GM10248 (cell line): ENCODE results near the gene CLEC1B.

ENCODE experiments used
- CTCF ChIA-PET: fragments of 300-600 bp; sonication (Branson Sonifier 250); formaldehyde crosslinking; extraction: SDS; loops from one replicate; lab custom pipeline; 2021; ENCODE audit warnings: antibody characterized with exemption; lab: Yijun Ruan, JAX
- POLR2A ChIA-PET: fragments of 350-650 bp; sonication (Branson Sonifier 250); formaldehyde crosslinking; extraction: SDS; loops from one replicate; lab custom pipeline; 2020; ENCODE audit warnings: antibody characterized with exemption; lab: Yijun Ruan, JAX
- DNase-seq: peaks from one replicate; pipeline ENCODE4 v3.0.0; 2012; ENCODE audit errors: extremely low spot score
- TF ChIP-seq, protein P1 (sequence below): IDR thresholded peaks from 2 replicates; pipeline ENCODE4 v1.5.1; 2012; ENCODE audit warnings: mild to moderate bottlenecking, low read depth; ENCODE audit errors: extremely low read depth, missing control alignments, control extremely low read depth

Gene CLEC1B

DNA sequence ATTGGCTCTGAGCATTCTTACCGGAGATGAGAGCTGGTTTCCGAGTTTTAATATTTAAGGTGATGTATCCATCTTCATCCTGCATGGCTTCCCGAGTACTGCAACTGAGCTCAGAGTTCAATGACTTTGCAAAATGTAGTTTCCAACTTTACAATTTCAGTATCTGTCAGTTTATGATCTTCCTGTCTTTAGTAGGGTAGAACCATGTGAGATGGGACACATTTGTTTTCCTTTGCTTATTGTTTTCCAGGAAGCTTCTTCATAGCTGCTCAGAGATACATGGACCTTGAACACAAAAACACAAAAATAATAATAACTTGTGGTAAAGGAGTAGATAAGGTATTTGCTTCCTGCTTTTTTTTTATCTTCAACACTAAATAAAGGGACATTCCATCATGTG, at the start of gene CLEC1B:
Gene CLEC1B (minus strand): TSS at position 106 of the 400 bp plus-strand sequence. CDS start 21 bp downstream, at position 85.
- ChIA-PET POLR2A (no interaction called here), CTCF (interaction anchor here (1.0 to 2.1 kb wide), 2 partner anchors 11 to 46 kb away, joined by 3 to 7 read pairs; partner anchors contain the start of gene CLEC12B)
- DNase-seq, result no peak
- TF ChIP-seq, protein P1, sequence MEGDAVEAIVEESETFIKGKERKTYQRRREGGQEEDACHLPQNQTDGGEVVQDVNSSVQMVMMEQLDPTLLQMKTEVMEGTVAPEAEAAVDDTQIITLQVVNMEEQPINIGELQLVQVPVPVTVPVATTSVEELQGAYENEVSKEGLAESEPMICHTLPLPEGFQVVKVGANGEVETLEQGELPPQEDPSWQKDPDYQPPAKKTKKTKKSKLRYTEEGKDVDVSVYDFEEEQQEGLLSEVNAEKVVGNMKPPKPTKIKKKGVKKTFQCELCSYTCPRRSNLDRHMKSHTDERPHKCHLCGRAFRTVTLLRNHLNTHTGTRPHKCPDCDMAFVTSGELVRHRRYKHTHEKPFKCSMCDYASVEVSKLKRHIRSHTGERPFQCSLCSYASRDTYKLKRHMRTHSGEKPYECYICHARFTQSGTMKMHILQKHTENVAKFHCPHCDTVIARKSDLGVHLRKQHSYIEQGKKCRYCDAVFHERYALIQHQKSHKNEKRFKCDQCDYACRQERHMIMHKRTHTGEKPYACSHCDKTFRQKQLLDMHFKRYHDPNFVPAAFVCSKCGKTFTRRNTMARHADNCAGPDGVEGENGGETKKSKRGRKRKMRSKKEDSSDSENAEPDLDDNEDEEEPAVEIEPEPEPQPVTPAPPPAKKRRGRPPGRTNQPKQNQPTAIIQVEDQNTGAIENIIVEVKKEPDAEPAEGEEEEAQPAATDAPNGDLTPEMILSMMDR, result no peak

DNA sequence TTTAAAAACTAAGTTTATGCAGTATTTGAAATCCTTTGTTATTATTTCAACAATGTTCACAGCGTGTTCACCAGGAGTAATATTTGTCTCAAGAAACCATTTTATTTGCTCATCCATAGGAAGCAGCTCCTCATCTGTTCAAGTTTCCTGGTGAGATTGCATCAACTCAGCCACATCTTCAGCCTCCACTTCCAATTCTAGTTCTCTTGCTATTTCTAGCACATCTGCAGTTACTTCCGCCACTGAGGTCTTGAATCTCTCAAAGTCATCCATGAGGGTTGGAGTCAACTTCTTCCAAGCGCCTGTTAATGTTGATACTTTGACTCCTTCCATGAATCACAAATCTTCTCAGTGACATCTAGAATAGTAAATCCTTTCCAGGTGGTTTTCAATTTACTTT, 49.6 kb upstream of the CLEC1B start:
- ChIA-PET POLR2A (no interaction called here), CTCF (no interaction called here)
- TF ChIP-seq, protein P1, result no peak
- DNase-seq, result no peak

DNA sequence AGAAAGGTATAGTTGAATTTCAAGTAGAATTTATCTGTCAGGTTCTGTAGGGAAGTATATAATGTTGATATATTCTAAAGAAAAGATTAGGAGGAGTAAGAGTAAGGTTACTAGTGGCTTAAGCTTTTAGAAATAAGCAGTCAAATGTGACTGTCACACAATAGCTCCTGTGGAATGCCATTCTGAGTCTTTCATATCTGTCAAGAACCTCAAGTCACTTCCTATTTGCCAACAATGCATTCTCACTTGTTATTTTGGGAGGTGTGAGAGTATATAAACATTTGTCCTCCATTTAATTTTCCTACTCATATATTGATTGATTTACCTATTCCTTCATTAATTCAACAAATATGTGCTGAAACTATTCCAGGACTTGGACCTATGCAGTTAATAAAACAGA, 43.2 kb upstream of the CLEC1B start:
- ChIA-PET CTCF (interaction anchor here (0.9 to 1.9 kb wide), 5 partner anchors 8 to 74 kb away, joined by 3 to 4 read pairs (median 3); no protein-coding TSS in a partner anchor), POLR2A (no interaction called here)
- no peak for DNase-seq
- TF ChIP-seq, protein P1, result no peak

DNA sequence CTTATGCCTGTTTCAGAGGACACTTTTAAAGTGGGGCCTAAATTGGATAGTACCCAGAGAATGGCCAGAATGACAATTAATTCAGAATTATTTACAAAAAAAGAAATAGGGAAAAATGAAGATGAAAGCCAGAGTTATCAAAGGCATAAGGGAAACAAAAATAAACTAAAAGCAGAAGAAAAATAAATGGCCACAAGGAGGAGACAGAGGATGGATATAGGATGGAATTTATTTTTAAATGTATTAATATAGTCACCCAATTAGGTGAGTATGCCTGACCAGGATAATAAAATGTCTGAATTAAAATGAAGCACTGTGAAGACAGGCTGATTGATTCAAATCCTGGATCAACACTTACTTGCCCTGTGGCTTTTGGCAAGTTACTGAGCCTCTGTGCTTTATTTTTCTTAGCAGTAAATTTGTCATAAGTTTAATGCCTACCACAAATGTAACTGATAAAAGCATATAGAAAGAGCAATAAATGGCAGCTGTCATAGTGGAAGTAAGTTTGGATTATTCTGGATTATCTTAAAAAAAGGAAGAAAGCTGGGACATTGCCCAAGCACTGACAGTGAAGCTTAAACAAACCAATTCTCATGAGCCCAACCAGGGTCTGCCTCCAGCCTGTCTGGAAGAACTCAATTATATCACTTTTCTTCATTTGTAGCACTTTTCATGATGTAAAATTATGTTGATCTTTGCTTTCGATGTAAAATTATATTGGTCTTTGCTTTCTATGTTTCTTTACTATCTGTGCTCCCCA, 35.0 kb upstream of the CLEC1B start:
- TF ChIP-seq, protein P1, result no peak
- CTCF ChIA-PET, result interaction anchor here (1.0 to 5.0 kb wide), 9 partner anchors 9 to 716 kb away, joined by 3 to 29 read pairs (median 3); no protein-coding TSS in a partner anchor
- POLR2A ChIA-PET, result no interaction called here
- DNase-seq, result no peak

DNA sequence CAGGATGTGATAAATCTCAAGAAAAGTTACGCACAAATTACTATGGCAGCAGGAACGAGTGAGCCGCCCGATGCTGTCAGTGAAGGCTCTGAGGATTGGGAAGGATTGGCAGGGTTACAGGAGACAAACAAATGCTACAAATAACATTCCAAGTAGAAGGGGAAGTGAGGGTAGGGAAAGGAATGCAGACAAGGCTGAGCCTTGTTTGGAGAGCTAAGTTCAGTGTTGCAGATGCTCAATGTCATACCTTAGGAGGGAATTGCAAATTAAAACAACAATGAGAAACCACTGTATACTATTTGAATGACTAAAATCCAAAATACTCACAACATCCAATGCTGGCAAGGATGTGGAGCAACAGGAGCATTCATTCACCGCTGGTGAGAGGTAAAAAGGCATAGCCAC, 32.9 kb upstream of the CLEC1B start:
- TF ChIP-seq, protein P1, result no peak
- DNase-seq, result no peak
- ChIA-PET POLR2A (no interaction called here), CTCF (interaction anchor here (1.2 to 2.1 kb wide), 2 partner anchors 112 to 281 kb away, joined by 4 read pairs; no protein-coding TSS in a partner anchor)

DNA sequence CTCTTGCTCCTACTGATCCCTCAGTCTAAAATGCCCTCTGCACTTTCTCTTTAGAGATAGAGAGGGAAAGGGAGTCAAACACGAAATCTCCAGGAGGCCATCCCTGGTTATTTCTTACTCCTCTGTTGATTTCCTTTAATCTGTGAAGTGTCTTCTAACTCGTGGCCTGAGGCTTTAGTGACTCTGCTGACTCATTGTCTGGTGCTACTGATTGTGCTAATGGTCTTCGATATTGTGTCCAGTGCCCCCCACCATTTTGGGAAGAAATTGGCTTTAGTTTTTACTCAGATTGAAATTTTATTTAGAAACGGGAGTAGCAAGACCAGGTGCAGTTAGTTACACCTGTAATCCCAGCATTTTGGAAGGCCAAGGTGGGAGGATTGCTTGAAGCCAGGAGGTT, 32.4 kb upstream of the CLEC1B start:
- TF ChIP-seq, protein P1, result no peak
- no peak for DNase-seq
- ChIA-PET POLR2A (no interaction called here), CTCF (interaction anchor here (2.1 kb wide), 1 partner anchor 112 kb away, joined by 4 read pairs; no protein-coding TSS in a partner anchor)
